H1 (cell line): ENCODE results near the gene PXDN. TPM values are rescaled to one million over a fixed set of nuclear protein-coding genes. Genes with fewer than 3 reads are reported as not detected.

Experiments used
- CTCF ChIA-PET: fragments of 300-600 bp; sonication (Branson Sonifier 250); formaldehyde crosslinking; loops from one replicate; lab custom pipeline; 2021; ENCODE audit not compliant: partially characterized antibody; lab: Charles Lee
- POLR2A ChIA-PET: fragments of 300-600 bp; sonication (Branson Sonifier 250); formaldehyde crosslinking; loops from one replicate; lab custom pipeline; 2021; ENCODE audit warnings: inconsistent platforms; ENCODE audit not compliant: partially characterized antibody; lab: Charles Lee
- DNase-seq, 2 experiments: peaks; one replicate each; pipeline versions ENCODE4 v3.0.0 to v3.0.0-alpha.2; 2010 to 2022; ENCODE audit warnings: low spot score in 2 of 2, low read depth in 1 of 2, mixed read lengths in 1 of 2
- FAIRE-seq: peaks from 2 replicates; lab custom pipeline; 2011; peaks lifted over from hg19 to GRCh38; lab: Jason Lieb, UNC
- H2AFZ ChIP-seq: 2 replicates; pipeline ENCODE4 v1.8.1; 2012; ENCODE audit warnings: low read length, inconsistent platforms
- H2AK5ac ChIP-seq: 2 replicates; pipeline ENCODE4 v1.6.1; 2013; ENCODE audit warnings: low read depth, low read length
- H2BK120ac ChIP-seq: replicated peaks from 2 replicates; pipeline ENCODE3; 2013; ENCODE audit warnings: low read depth, low read length, inconsistent platforms
- H2BK12ac ChIP-seq: 2 replicates; pipeline ENCODE4 v1.6.1; 2013; ENCODE audit warnings: low read depth, low read length
- H2BK15ac ChIP-seq: 2 replicates; pipeline ENCODE4 v1.6.1; 2013; ENCODE audit warnings: low read length
- H2BK20ac ChIP-seq: 2 replicates; pipeline ENCODE4 v1.6.1; 2013; ENCODE audit warnings: low read length
- H2BK5ac ChIP-seq: 2 replicates; pipeline ENCODE4 v1.6.1; 2013; ENCODE audit warnings: low read depth, low read length
- H3K14ac ChIP-seq: 2 replicates; pipeline ENCODE4 v1.6.1; 2013; ENCODE audit warnings: inconsistent platforms; ENCODE audit not compliant: insufficient read length
- H3K18ac ChIP-seq: 2 replicates; pipeline ENCODE4 v1.6.1; 2013; ENCODE audit warnings: low read length; ENCODE audit errors: extremely low read depth
- H3K23ac ChIP-seq: 2 replicates; pipeline ENCODE4 v1.6.1; 2013; ENCODE audit warnings: inconsistent platforms; ENCODE audit not compliant: insufficient read length
- H3K23me2 ChIP-seq: 2 replicates; pipeline ENCODE4 v1.6.1; 2013; ENCODE audit warnings: low read depth, low read length
- H3K27ac ChIP-seq: 2 replicates; pipeline ENCODE4 v1.6.1; 2011; ENCODE audit warnings: low read depth, low read length, inconsistent platforms
- H3K27me3 ChIP-seq, 4 experiments: replicated peaks in 1 of 4; 1 replicate in 1 of 4; 2 replicates in 3 of 4; pipeline versions ENCODE4 v1.6.1 to v1.8.1; 2011 to 2013; ENCODE audit warnings: low read length in 3 of 4, mild to moderate bottlenecking in 3 of 4, inconsistent platforms in 2 of 4, mixed read lengths in 2 of 4, moderate library complexity in 1 of 4; ENCODE audit not compliant: control insufficient read depth in 3 of 4, insufficient read depth in 3 of 4; ENCODE audit errors: extremely low read depth in 1 of 4
- H3K36me3 ChIP-seq, 4 experiments: 2 replicates each; pipeline versions ENCODE4 v1.6.1 to v1.8.1; 2011 to 2013; ENCODE audit warnings: mild to moderate bottlenecking in 4 of 4, low read length in 3 of 4, moderate library complexity in 2 of 4, control low read depth in 1 of 4, inconsistent platforms in 1 of 4; ENCODE audit not compliant: insufficient read depth in 4 of 4, control insufficient read depth in 2 of 4
- H3K4ac ChIP-seq: replicated peaks from 2 replicates; pipeline ENCODE3; 2013; ENCODE audit warnings: low read length, low read depth, mixed read lengths, inconsistent platforms; ENCODE audit not compliant: insufficient read length
- H3K4me1 ChIP-seq, 4 experiments: replicated peaks in 1 of 4; 1 replicate in 1 of 4; 2 replicates in 3 of 4; pipeline versions ENCODE4 v1.6.1 to v1.8.1; 2011 to 2013; ENCODE audit warnings: low read length in 3 of 4, inconsistent platforms in 2 of 4, mixed read lengths in 1 of 4; ENCODE audit not compliant: insufficient read depth in 4 of 4, control insufficient read depth in 3 of 4
- H3K4me2 ChIP-seq, 2 experiments: 2 replicates each; pipeline versions ENCODE4 v1.6.1 to v1.8.1; 2011 to 2013; ENCODE audit warnings: low read depth in 2 of 2, low read length in 2 of 2, control low read depth in 1 of 2, inconsistent platforms in 1 of 2, mild to moderate bottlenecking in 1 of 2; ENCODE audit not compliant: insufficient read depth in 1 of 2
- H3K4me3 ChIP-seq, 4 experiments: fragments of 200-600, 300-600 bp in 1 of 4; sonication (generic), shearing (Covaris generic), sonication (Bioruptor Twin) in 1 of 4; 2 replicates each; pipeline versions ENCODE4 v1.5.1 to v1.8.1; 2011 to 2016; ENCODE audit warnings: low read length in 4 of 4, low read depth in 3 of 4, control low read depth in 2 of 4, inconsistent platforms in 2 of 4, mild to moderate bottlenecking in 2 of 4, mixed read lengths in 1 of 4, moderate library complexity in 1 of 4; ENCODE audit not compliant: insufficient read depth in 2 of 4; ENCODE audit errors: extremely low read depth in 1 of 4
- H3K56ac ChIP-seq: replicated peaks from 2 replicates; pipeline ENCODE3; 2013; ENCODE audit warnings: low read depth, mild to moderate bottlenecking, mixed read lengths, low read length, inconsistent platforms; ENCODE audit not compliant: insufficient read length
- H3K79me1 ChIP-seq: 2 replicates; pipeline ENCODE4 v1.6.1; 2013; ENCODE audit warnings: low read depth, low read length, control low read depth
- H3K79me2 ChIP-seq, 2 experiments: 2 replicates each; pipeline versions ENCODE4 v1.6.1 to v1.8.1; 2012 to 2013; ENCODE audit warnings: low read length in 2 of 2, mild to moderate bottlenecking in 2 of 2, inconsistent platforms in 1 of 2; ENCODE audit not compliant: insufficient read depth in 2 of 2, control insufficient read depth in 1 of 2
- H3K9ac ChIP-seq, 4 experiments: replicated peaks in 1 of 4; 1 replicate in 1 of 4; 2 replicates in 3 of 4; pipeline versions ENCODE4 v1.6.1 to v1.8.1; 2011 to 2013; ENCODE audit warnings: low read depth in 3 of 4, low read length in 3 of 4, control low read depth in 2 of 4, mild to moderate bottlenecking in 2 of 4, moderate library complexity in 2 of 4, inconsistent platforms in 1 of 4; ENCODE audit errors: extremely low read depth in 1 of 4
- H3K9me3 ChIP-seq, 2 experiments: 2 replicates each; pipeline versions ENCODE4 v1.6.1 to v1.8.1; 2012 to 2013; ENCODE audit warnings: mild to moderate bottlenecking in 2 of 2, moderate library complexity in 2 of 2, control low read depth in 1 of 2, inconsistent platforms in 1 of 2, low read depth in 1 of 2, low read length in 1 of 2, mixed read lengths in 1 of 2; ENCODE audit not compliant: insufficient read depth in 2 of 2
- H4K20me1 ChIP-seq, 2 experiments: replicated peaks in 1 of 2; 2 replicates each; pipeline versions ENCODE3 to v1.8.1; 2011 to 2013; ENCODE audit warnings: inconsistent platforms in 2 of 2, low read length in 2 of 2, mild to moderate bottlenecking in 1 of 2; ENCODE audit not compliant: insufficient read depth in 2 of 2, control insufficient read depth in 1 of 2
- H4K5ac ChIP-seq: 2 replicates; pipeline ENCODE4 v1.6.1; 2013; ENCODE audit warnings: low read length, low read depth, mixed read lengths, inconsistent platforms; ENCODE audit not compliant: insufficient read length
- H4K8ac ChIP-seq: 2 replicates; pipeline ENCODE4 v1.8.0; 2013; ENCODE audit warnings: mild to moderate bottlenecking, moderate library complexity, low read length, inconsistent platforms; ENCODE audit not compliant: insufficient read depth; ENCODE audit errors: extremely low read depth
- H4K91ac ChIP-seq: replicated peaks from 2 replicates; pipeline ENCODE3; 2013; ENCODE audit warnings: low read length, mixed read lengths, inconsistent platforms; ENCODE audit not compliant: insufficient read length
- EP300 ChIP-seq, 2 experiments: IDR thresholded peaks; 1 replicate in 1 of 2; 2 replicates in 1 of 2; pipeline ENCODE4 v1.6.1; 2011 to 2012; ENCODE audit warnings: low read depth in 2 of 2, low read length in 2 of 2, mild to moderate bottlenecking in 2 of 2, borderline replicate concordance in 1 of 2, inconsistent platforms in 1 of 2, moderate library complexity in 1 of 2
- MAFK ChIP-seq: IDR thresholded peaks from 2 replicates; pipeline ENCODE4 v1.6.1; 2012; ENCODE audit warnings: low read depth, mild to moderate bottlenecking, improper control_type of control experiment, low read length
- WGBS, 2 experiments: shearing (Covaris generic) in 1 of 2; methylation state at CpG; one replicate each; pipeline versions ENCODE4 v1.1.6 to v1.1.7; 2013 to 2015; ENCODE audit warnings: low lambda C conversion rate in 2 of 2, mixed read lengths in 2 of 2, inconsistent platforms in 1 of 2, low coverage in 1 of 2, missing lambda C conversion rate in 1 of 2; ENCODE audit not compliant: insufficient replicate concordance in 2 of 2, insufficient coverage in 1 of 2, insufficient read length in 1 of 2; ENCODE audit errors: extremely low coverage in 1 of 2, missing lambda C conversion rate in 1 of 2; 5-methylcytosine and 5-hydroxymethylcytosine counted together
- polyA plus RNA-seq, 7 experiments: library from polyadenylated mRNA; depleted of rRNA in 3 of 7; stranded (reverse) in 5 of 7; unstranded in 2 of 7; fragments of >200 nt in 5 of 7; fragments of 200-250 nt in 2 of 7; gene quantifications; 1 replicate in 5 of 7; 2 replicates in 1 of 7; 4 replicates in 1 of 7; pipeline versions ENCODE4 v1.2.1 to v1.2.3, GENCODE V29; 2011 to 2013; ENCODE audit warnings: missing spikeins in 2 of 7, mixed read lengths in 2 of 7
- total RNA-seq: library from RNA; stranded (reverse); fragmentation: NEBNext Ultra II Directional; extraction: Animal tissue kit (Norgen Biotek cat#: 25700); gene quantifications from 2 replicates; pipeline ENCODE4 v1.2.1, GENCODE V29; 2021

Gene PXDN
- total and polyA plus RNA-seq, 2 of the 8 experiments (the other 6 are each of a cell fraction or from before 2014, with no cell fraction given) = 104 to 141 TPM

DNA sequence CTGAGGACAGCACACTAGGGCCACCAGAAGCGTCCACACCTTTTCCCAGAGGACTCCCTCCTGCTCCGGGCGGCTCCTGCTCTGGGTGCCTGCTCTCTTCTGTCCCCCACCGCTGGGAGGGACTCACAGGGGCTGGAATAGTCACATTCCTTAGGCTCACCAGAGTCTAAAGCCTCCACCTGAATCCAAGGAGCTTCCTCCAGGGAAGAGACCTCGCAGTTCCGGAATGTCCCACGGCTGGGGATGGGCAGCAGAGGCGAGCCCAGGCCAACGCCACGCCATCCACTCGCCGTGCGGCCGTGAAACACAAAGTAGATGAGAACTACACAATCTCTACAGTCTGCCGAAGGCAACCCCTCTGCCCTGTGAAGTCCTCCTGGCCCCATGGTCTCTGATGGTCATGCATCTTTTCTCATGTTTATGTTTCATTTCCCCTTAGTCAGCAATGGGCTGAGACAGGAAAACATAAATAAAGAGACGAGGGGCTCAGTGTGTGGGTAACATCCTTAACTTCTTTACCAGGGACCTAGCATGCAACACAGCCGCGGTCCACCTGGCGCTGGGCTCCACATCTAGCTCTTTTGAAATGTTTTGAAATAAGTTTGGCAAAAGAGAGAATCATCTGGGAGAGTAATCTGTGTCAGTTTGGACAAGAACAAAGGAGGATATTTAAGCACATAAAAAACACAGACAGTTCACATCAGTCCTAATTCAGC lies 98.4 kb downstream of the PXDN start:
- H4K20me1 ChIP-seq = peaks cover 0 to 9% of the 10 kb centered on the region in 2 experiments
- no peak overlapping the region for H2BK12ac ChIP-seq
- ChIA-PET POLR2A (interaction anchor here (1.3 to 1.8 kb wide), 2 partner anchors 20 to 56 kb away, joined by 3 to 10 read pairs; no protein-coding TSS in a partner anchor), CTCF (interaction anchor here (0.8 to 9.3 kb wide), 4 partner anchors 12 to 55 kb away, joined by 3 to 68 read pairs (median 6); no protein-coding TSS in a partner anchor)
- no peak overlapping the region for H4K8ac ChIP-seq
- TF ChIP-seq MAFK (0 out of 2 replicates have a peak, but pooled peaks have one; percentile 12), EP300 (IDR thresholded peaks at IDR 0.05; ENCODE audit: borderline replicate concordance in 1 of 2, low read depth in 2 of 2, low read length in 2 of 2) (no peak)
- no peak overlapping the region for H3K18ac ChIP-seq
- no peaks in the 10 kb centered on the region for H3K23me2 ChIP-seq
- no peak overlapping the region for H3K23ac ChIP-seq
- no peak overlapping the region for H3K56ac ChIP-seq
- H2BK120ac ChIP-seq = no peak overlapping the region
- H3K4me1 ChIP-seq = peaks cover 0 to 2% (median 0%) of the 10 kb centered on the region in 4 experiments; a peak in 1 of 7 replicates
- H3K79me2 ChIP-seq = no peaks in the 10 kb centered on the region
- H3K9me3 ChIP-seq = no peaks in the 10 kb centered on the region
- H3K4ac ChIP-seq = no peak overlapping the region
- H2AFZ ChIP-seq = no peak overlapping the region
- H3K9ac ChIP-seq = no peak overlapping the region
- H4K91ac ChIP-seq = no peak overlapping the region
- H3K14ac ChIP-seq = no peak overlapping the region
- H2AK5ac ChIP-seq = no peak overlapping the region
- no peak overlapping the region for H4K5ac ChIP-seq
- FAIRE-seq = no peak
- H3K79me1 ChIP-seq = no peaks in the 10 kb centered on the region; the same call in 1 of the 2 replicates
- 87% methylated on average over 19 of the region's 19 CpGs; no CpG with 5 or more reads in 1 of the 2 experiments for WGBS, 2 experiments
- no peak for DNase-seq
- no peak overlapping the region for H2BK5ac ChIP-seq
- H3K36me3 ChIP-seq = peaks cover 15 to 46% (median 26%) of the 10 kb centered on the region in 4 experiments; a peak in 7 of 8 replicates
- H2BK20ac ChIP-seq = no peak overlapping the region
- no peak overlapping the region for H3K27ac ChIP-seq
- no peak overlapping the region for H3K4me2 ChIP-seq
- H3K27me3 ChIP-seq = no peaks in the 10 kb centered on the region; a peak in 1 of 7 replicates
- no peak overlapping the region for H2BK15ac ChIP-seq
- no peak overlapping the region for H3K4me3 ChIP-seq
